Sigmoid colon (tissue), 4 donors: Measurements from ENCODE around the gene IGF2BP2.

Experiments used
- EP300 ChIP-seq, 4 donors: sonication (generic); formaldehyde crosslinking; IDR thresholded peaks; one replicate each; pipeline ENCODE4 v1.6.1; 2017; ENCODE audit warnings: antibody characterized with exemption in 4 of 4
- POLR2A ChIP-seq, 2 donors: fragments of 450-650 bp; IDR thresholded peaks; one replicate each; pipeline ENCODE4 v1.6.1; 2016; ENCODE audit warnings: antibody characterized with exemption in 2 of 2, mild to moderate bottlenecking in 2 of 2, moderate library complexity in 2 of 2
- POLR2AphosphoS5 ChIP-seq, 4 donors: sonication (generic); formaldehyde crosslinking; IDR thresholded peaks; one replicate each; pipeline ENCODE4 v1.6.1; 2017; ENCODE audit warnings: antibody characterized with exemption in 4 of 4
- TF ChIP-seq, protein P1 (sequence below), 4 experiments: fragments of 450-650 bp in 3 of 4; fragments of 200-600 bp in 1 of 4; IDR thresholded peaks; one replicate each; pipeline ENCODE4 v1.5.1; 2016 to 2019; ENCODE audit warnings: antibody characterized with exemption in 4 of 4, mild to moderate bottlenecking in 3 of 4, moderate library complexity in 2 of 4

DNA sequence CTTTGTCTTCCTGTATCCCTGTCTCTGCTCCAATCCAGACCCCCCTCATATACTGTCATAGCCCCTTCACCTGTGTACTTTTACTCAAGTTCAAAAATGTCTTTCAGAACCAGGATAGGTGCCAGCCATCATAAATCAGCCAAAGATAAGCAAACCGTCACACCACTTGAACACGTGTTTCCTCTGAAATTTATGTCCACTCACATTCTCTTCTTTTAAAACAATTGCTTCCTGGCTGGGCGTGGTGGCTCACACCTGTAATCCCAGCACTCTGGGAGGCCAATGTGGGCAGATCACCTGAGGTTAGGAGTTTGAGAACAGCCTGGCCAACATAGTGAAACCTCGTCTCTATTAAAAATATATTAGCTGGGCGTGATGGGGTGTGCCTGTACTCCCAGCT is 74.1 kb downstream of the IGF2BP2 start:
- TF ChIP-seq, protein P1, sequence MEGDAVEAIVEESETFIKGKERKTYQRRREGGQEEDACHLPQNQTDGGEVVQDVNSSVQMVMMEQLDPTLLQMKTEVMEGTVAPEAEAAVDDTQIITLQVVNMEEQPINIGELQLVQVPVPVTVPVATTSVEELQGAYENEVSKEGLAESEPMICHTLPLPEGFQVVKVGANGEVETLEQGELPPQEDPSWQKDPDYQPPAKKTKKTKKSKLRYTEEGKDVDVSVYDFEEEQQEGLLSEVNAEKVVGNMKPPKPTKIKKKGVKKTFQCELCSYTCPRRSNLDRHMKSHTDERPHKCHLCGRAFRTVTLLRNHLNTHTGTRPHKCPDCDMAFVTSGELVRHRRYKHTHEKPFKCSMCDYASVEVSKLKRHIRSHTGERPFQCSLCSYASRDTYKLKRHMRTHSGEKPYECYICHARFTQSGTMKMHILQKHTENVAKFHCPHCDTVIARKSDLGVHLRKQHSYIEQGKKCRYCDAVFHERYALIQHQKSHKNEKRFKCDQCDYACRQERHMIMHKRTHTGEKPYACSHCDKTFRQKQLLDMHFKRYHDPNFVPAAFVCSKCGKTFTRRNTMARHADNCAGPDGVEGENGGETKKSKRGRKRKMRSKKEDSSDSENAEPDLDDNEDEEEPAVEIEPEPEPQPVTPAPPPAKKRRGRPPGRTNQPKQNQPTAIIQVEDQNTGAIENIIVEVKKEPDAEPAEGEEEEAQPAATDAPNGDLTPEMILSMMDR (IDR thresholded peaks at IDR 0.05) = no peak
- TF ChIP-seq POLR2A (IDR thresholded peaks at IDR 0.05) (no peak), EP300 (IDR thresholded peaks at IDR 0.05) (no peak), POLR2AphosphoS5 (IDR thresholded peaks at IDR 0.05) (no peak)
